NCI-H345 treated with DMSO at 0.1 percent for 48 hours (cell line): ENCODE data around the gene APEH.

Experiments
- DNase-seq: peaks from one replicate; lab custom pipeline; 2025; ENCODE audit not compliant: unreplicated experiment; lab: John Stamatoyannopoulos, UW

APEH gene

DNA sequence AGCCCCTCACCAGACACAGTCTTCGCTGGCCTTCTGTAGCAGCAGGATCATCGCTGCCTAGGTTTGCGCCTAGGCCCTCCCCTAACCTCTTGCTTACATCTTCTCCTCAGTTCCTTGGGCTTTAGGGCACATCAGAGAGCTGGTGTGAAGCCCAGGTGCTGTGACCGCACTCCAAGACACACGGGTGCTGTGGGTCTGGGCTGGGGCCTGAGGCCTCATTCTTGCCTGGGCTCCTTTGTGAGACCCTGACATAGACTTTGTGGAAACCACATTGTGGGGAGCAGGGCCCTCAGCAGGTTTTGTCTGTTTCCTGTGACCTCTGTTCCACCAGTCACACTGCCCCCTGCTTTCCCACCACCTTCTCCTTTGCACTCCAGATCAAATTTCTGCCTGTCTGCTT is 37.3 kb downstream of the APEH start:
- DNase-seq: no peak

DNA sequence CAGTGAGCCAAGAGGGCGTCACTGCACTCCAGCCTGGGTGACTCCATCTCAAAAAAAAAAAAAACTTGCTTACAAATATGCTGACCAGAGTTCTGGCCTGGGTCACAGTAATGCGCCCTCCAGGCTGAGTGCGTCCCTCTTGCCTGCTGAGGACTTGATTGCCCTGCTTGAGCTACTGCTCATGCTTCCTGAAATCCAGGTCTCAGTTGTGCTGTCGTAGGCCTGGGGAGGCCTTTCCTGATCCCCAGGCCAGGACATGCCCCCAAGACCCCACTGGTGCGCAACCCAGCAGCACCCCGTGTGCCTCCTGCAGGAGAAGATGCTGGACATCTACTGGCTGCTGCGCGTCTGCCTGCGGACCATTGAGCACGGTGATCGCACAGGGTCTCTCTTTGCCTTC is 38.0 kb downstream of the APEH start:
- DNase-seq: no peak

DNA sequence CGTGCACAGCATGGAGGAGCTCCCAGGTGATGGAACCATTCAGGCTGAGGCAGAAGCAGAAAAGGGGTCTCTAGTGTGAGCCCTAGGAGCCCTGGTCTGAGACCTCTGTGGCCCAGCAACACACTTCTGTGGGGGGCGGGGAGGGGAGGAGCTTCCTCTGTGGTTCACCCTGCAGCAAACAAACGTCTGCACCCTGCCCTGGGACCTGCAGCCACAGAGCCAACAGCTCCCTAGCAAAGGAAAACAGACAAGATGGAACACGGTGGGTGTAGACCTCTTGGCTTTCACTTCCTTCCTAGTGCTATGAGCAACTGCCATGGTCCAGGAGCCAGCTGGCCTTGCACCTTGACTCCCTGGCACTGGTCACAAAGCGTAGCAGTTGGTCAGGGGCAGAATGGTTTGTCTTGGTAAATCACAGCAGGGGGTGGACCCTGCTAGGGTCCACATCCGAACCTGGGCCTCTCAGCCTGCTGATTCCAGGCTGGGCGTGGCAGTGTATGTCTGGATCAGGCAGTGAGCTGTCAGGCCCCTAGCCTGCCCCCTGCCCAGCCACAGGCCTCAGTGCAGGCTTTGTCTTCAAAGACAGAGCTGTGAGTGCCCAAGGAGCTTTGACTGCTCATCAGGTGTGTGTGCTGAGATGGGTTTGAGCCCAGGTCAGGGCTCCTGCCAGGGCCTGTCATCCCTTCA is 38.6 kb downstream of the APEH start:
- DNase-seq: no peak

DNA sequence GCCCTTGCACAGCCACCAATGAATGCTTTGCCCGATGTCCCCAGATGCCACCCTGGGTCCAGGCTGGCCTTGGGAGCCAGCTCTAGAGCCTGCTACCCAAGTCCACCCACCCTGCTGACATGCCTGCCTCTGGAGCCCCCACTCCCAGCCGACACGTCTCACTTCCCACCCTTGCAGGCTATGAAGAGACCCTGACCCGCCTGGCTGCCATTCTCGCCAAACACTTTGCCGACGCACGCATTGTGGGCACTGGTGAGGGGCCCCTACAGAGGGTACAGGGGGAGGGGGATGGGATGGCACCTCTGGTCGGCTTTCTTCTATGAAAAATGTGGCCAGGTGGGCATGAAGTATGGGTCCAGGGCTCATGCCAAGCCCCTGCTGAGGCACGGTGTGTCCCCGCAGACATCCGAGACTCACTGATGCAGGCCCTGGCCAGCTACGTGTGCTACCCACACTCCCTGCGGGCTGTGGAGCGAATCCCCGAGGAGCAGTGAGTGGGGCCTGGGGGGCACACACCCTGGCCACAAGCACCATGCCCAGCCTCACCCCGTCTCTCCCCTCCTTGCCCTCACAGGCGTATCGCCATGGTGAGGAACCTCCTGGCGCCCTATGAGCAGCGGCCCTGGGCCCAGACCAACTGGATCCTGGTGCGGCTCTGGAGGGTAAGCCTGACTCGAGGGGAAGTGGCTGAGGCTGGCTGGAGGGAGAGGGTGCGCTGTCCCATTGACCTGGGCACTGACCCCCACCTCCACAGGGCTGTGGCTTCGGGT is 39.4 kb downstream of the APEH start:
- DNase-seq: no peak

DNA sequence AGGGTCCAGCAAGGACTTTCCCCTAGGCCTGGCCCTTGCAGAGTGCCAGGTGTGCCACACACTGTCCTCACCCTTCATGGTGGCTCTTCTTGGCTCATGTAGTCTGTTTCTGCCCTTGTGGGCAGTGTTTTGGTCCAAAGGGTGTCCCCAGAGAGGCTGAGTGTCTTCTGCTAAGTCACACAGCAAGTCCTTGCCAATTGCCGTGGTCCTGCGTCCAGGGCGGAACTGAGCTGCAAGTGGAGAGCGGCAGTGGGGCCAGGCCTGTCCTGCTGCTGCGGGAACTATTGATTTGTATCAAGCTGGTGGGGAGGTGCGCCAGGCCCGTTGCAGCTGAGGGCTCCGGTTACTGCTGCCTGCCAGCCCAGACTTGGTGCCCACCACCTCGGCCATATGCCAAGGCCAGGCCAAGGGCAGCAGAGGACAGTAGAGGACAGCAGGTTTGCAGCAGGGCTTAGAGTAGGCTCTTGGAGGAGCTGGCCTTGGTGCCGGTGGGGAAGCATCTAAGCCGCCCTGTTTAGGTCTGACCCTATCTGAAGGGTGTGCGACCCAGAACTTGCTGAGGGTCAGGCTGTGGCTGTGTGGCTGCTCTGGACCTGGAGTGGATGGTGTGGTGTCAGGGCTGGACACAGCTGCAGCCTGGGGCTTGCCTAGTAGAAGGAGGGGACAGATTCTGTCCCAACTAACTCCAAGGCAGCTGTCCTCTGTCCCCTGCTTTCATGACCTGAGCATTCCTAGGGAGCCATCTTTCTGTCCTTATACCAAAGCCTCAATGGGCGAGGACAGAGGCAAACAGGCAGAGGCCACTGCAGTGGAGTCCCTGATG is 40.8 kb downstream of the APEH start:
- DNase-seq: no peak

DNA sequence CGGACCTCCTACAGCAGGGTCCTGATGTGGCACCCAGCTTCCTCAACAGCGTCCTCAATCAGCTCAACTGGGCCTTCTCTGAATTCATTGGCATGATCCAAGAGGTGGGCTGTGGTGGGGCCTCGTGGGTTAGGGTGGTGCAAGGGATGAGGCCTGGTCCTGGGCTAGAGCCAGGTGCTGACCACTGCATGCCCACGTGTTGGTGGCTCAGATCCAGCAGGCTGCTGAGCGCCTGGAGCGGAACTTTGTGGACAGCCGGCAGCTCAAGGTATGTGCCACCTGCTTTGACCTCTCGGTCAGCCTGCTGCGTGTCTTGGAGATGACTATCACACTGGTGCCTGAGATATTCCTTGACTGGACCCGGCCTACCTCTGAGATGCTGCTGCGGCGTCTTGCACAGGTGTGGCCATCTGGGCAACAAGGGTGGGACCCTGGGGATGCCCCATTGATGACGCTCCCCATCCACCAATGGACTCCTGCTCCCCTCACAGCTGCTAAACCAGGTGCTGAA is 41.5 kb downstream of the APEH start:
- DNase-seq: no peak

DNA sequence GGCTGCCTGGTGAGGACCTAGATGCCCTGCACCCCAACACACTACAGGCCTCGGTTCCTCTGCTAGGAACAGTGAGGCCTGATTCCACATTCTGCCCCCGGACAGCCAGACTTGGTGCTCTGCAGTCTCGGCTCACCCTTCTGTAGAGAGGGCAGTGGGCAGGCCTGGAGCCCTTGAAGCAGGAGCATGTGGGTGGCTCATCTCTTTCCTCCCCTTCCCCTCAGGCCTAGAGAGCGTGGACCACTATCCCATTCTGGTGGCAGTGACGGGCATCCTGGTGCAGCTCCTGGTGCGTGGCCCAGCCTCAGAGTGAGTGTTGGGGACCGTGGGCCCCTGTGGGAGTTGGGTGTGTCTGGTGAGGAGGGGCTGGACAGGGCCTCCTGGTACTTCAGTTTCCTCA is 42.0 kb downstream of the APEH start:
- DNase-seq: no peak

DNA sequence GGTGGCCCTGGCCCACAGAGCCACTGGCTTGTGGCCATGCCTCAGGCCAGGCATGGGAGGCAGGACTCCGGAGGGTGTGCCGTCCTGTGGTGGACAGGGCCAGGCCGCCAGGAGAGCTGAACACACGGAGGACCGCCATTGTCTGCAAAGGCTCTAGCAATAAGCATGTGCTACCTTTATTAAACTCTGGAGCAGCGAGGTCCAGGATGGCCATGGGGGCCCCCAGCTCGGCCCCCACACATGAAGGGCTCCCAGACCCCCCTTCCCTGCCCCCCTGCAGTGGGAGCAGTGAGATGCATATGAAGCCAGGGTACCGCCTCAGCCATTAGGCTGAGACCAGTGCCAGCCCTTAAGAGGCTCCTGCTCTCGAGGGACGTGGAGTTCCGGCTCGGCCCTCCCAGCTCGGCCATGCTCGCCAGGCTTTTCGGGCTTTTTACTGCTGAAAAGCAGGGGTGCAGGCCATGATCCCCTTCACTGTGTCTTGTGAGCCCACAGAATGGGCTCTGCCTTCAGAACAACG is 42.6 kb downstream of the APEH start:
- no peak for DNase-seq

DNA sequence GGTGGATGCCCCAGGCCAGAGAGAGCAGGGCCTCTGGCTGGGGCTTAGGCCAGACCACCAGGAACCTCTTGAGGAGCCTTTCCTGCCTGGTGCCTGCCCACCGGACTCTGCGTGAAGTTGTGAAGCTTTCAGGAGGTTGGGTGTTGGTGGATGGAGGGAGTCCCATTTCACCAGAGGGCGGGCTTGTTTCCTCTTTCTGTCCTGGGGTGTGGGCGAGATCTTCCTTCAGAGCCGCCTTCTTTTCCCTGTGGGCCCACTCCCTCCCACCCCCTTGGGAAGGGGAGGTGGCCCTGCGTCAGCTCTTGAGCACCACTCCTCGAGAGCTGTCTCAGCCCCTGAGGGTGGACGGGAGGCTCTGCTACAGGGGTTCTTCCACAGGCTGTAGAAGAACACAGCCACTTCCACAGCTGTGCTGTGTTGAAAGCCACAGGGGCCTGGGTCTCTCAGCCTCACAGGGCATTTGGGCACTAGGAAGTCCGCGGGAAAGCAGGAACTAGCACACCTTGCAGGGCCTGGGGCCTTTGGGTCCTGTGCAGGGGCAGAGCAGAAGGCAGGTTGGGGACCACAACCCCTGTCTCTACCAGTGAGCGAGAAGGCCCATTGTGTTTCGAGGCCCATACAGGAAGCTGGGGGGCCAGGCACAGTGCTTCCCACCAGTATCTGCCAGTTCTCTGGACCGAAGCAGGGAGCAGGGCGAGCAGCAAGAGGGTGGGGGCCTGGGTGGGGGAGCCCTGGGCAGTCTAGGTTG is 43.2 kb downstream of the APEH start:
- no peak for DNase-seq

DNA sequence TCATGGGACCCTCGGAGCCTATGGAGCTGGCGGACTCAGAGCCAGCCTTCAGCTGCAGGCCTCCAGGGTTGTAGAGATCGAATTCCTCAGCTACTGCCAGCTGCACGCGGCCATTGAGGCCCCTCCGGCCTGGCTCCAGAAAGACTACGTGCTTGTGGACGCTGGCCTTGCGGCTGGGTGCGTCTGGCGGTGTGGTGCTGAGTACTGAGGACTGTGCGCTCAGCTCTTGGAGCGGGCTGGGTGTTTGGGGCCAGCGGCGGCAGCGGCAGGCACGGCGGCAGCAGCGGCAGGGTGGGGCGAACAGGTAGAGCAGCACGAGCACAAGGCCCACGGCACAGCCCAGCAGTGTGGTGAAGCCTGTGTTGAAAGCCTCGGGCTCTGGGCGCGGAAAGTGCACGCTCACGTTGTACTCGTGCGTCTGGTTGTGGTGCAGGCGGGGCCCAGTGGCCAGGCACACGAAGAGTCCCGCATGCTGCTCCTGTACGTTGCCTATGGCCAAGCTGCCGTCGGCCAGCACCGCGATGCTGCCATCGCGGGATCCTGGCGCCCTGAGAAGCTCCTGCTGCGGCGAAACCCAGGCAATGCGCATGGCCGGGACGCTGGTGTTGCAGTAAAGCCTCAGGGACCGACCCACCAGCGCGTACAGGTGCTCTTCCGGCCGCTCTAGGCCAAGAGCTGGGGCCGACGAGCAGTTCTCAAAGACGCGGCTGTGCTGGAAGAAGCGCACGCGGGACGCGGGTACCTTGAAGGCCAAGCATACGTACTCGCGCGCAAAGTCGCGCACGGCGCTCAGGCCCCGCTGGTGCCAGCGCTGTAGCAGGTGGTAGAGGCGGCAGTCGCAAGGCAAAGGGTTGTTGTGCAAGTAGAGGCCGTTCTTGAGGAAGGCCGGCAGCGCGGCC is 44.1 kb downstream of the APEH start:
- no peak for DNase-seq

DNA sequence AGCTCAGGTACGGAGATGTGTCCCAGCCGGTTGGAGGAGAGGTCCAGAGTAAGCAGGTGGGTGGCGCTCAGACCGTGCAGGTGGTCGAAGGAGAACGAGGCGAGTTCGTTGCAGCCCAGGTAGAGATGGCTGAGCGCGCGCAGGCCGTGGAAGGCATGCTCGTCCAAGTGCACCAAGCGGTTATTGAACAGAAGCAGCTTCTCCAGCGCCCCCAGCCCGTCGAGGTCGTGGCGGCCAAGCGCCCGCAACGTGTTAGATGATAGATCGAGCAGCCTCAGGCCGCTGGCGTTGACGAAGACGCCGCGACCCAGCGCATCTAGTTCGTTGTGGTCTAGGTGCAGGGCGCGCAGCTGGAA is 44.7 kb downstream of the APEH start:
- no peak for DNase-seq

DNA sequence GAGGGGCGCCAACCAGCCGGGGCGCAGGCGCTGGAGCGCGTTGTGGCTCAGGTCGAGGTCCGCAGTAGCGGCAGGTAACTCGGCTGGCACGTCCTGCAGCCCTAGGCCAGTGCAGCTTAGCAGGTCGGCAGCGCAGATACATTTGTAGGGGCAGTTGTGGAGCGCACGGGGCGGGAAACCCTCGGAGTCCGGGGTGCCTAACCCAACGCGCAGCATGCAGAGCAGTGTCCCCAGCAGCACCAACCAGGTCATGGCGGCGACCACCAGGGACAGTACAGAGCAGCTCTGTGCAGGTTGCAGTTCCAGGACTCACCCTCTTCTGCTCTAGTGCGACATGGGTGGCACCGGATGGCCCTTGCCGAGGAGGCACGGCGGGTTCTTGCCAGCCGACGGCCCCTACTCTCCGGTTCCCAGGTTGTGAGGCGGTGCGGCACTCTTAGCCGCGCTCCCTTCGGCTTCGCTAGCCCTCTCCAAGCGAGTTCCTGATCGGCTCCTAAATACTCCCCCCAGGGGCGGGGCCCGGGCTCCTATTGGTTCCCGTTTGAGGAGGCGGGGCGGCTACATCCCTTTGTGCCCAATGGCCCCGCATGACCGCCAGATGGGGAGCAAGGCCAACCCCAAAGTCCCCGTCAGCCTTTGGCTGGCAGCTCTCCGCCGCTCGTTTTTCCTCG is 45.2 kb downstream of the APEH start, which contains the start of gene AMIGO3:
Gene AMIGO3 (minus strand): TSS at position 471 of the 671 bp plus-strand sequence. CDS start 219 bp downstream, at position 252.
- peak; percentile 51 for DNase-seq

DNA sequence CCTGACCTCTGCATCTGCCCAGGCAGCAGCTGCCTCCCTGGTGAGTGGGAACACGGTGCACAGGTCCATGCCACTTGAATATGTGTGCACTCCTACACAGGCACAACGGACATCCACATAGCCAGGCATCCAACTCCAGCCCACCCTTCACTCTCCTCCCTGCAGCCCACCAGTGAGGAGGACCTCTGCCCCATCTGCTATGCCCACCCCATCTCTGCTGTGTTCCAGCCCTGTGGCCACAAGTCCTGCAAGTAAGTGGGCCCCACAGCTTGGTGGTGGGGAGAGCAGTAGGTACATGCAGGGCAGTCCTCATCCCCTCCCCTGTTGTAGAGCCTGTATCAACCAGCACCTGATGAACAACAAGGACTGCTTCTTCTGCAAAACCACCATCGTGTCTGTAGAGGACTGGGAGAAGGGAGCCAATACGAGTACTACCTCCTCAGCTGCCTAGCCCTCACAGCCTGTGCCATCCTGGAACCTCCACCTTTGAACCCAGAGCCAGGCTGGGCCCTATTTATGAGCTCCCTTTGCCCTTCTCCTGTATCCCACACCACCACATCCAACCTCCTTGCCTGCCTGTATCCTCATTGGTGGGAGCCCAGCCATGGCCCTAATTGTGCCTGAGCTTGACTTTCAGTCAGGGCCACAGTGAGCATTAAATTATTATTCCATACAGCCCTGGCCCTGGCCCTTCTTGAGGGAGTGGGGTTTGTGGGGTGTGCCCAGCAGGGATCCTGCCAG is 46.9 kb downstream of the APEH start:
- DNase-seq: no peak

DNA sequence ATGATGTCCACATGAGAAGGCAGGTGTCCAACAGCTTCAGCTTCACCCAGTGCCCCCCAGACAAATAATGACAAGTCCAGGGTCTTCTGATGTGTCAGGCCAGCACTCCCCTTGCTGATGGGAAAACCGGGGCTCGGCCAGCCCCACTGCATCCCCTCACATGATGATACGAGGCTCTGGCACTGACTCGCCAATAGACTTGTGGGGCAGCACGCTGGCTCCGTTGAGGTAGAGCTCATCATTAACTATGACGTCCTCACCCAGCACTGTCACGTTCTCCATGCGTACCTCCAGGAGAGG is 47.4 kb downstream of the APEH start:
- no peak for DNase-seq

DNA sequence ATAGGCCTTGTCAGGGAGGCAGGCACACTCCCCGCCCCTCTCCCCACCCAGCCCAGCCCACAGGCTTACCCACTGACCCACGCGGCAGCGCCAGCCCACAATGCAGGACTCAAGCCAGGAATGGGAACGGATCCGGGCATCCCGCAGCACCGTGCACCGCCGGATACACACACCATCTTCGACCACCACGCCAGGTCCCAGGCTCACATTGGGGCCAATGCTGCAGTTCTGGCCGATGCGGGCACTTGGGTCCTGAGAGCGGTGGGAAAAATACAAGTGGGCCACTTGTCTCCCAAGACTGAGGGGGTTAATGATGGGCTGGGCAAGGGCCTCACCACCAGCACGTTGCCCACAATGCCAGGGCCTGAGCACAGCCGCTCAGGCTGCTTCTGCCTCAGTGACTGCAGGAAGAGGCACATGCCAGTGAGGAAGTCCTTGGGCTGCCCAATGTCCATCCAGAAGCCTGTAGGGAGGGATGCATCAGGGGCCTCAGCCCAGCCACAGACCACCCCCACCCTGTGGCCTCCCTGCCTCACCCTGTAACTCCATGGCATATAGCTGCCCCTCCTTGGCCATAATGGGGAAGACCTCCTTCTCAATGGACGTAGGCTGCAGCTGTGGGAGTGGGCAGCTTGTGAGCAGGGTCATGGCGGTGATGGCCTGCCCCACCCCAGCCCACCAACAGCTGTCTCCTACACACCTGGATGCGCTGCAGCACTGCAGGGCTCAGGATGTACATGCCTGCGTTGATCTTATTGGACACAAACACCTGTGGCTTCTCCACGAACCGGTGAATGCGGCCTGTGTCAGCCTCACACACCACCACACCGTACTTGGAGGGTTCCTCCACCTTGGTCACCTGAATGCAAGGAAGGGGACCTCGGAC is 48.0 kb downstream of the APEH start:
- no peak for DNase-seq

DNA sequence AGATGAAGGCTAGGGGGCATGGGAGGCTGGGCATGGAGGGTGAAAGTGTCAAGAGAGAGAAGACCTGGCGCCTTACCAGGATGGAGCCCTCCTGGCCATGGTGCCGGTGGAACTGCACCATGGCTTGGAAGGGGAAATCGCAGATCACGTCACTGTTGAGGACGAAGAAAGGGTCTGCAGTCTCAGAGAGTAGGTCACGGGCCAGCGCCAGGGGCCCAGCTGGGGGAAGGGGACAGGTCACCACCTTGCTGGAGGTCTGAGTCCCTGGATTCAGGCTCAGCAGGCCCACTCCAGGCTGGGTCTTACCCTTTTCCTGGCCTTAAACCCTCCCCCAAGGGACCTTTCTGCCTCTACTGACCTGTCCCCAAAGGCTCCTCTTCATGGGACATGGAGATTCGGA is 48.7 kb downstream of the APEH start:
- DNase-seq: no peak

DNA sequence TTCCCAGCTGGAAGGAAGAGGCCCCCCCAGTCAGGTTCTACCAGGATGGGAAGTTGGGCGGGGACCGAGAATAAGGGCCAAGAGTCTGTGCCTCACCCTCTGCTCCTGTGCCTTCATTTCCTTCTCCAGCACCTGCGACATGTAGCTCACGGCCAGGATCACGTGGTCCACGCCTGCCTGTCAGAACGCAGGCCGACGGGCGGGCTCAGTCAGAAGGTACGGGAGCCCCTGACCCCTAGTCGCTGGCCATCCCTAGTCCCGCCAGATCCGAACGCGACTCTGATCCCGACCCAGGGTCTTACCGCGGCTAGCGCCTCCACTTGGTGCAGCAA is 49.1 kb downstream of the APEH start:
- no peak for DNase-seq
